H4 (cell line): ENCODE measurements around the gene TBC1D9B. TPM values are rescaled to one million over a fixed set of nuclear protein-coding genes. Genes with fewer than 3 reads are reported as not detected.

ENCODE experiments used
- DNase-seq: peaks from one replicate; pipeline ENCODE4 v3.0.0-alpha.2; 2015; ENCODE audit warnings: low spot score
- total RNA-seq: library from RNA; depleted of rRNA; stranded (reverse); fragments of >200 nt; shearing (Covaris generic); gene quantifications from 2 replicates; pipeline ENCODE4 v1.2.3, GENCODE V29; 2014

TBC1D9B gene
- total RNA-seq, 1 experiment from 2014 or later = 37.5 TPM

- no peak for DNase-seq
Observed at GRCh38 chr5:179869641-179870402, 37.9 kb downstream of the TBC1D9B start.

- DNase-seq = no peak
Observed at GRCh38 chr5:179869101-179869500, 38.6 kb downstream of the TBC1D9B start.

- DNase-seq = no peak
Observed at GRCh38 chr5:179868541-179868940, 39.2 kb downstream of the TBC1D9B start.

- no peak for DNase-seq
Observed at GRCh38 chr5:179867476-179867875, 40.2 kb downstream of the TBC1D9B start.

- no peak for DNase-seq
Observed at GRCh38 chr5:179867079-179867465, 40.6 kb downstream of the TBC1D9B start.

- no peak for DNase-seq
Observed at GRCh38 chr5:179866241-179867078, 41.2 kb downstream of the TBC1D9B start.

- no peak for DNase-seq
Observed at GRCh38 chr5:179865491-179866240, 42.0 kb downstream of the TBC1D9B start.

- DNase-seq = no peak
Observed at GRCh38 chr5:179864686-179865085, 43.0 kb downstream of the TBC1D9B start.

GRCh38 chr5:179863449-179864085, 44.1 kb downstream of the TBC1D9B start:
- no peak for DNase-seq

- no peak for DNase-seq
Observed at GRCh38 chr5:179862891-179863290, 44.8 kb downstream of the TBC1D9B start.

GRCh38 chr5:179862296-179862695, 45.4 kb downstream of the TBC1D9B start:
- no peak for DNase-seq

- no peak for DNase-seq
Observed at GRCh38 chr5:179860301-179860700, 47.4 kb downstream of the TBC1D9B start.

- DNase-seq = peak; percentile 97
Observed at GRCh38 chr5:179858586-179859427, 48.9 kb downstream of the TBC1D9B start, which contains the start of gene MRNIP. Gene MRNIP (minus strand): TSS chr5:179858817. CDS start chr5:179858796, 21 bp downstream.

- no peak for DNase-seq
Observed at GRCh38 chr5:179858241-179858585, 49.5 kb downstream of the TBC1D9B start.

GRCh38 chr5:179854356-179854755, 53.3 kb downstream of the TBC1D9B start:
- DNase-seq = no peak

- DNase-seq = no peak
Observed at GRCh38 chr5:179852993-179853547, 54.6 kb downstream of the TBC1D9B start.

GRCh38 chr5:179841621-179842020, 66.1 kb downstream of the TBC1D9B start:
- no peak for DNase-seq

- no peak for DNase-seq
Observed at GRCh38 chr5:179840766-179841165, 66.9 kb downstream of the TBC1D9B start.

GRCh38 chr5:179840321-179840720, 67.4 kb downstream of the TBC1D9B start:
- DNase-seq = no peak
